Measurements from ENCODE around the gene SLC25A46. TPM values are rescaled to one million over a fixed set of nuclear protein-coding genes. Genes with fewer than 3 reads are reported as not detected.
"Not testable (repeated sequence)": the region's sequence is repeated elsewhere in the genome, so short reads cannot be mapped to it uniquely, and the experiment has no call there.

SLC25A46 gene
- total RNA-seq, 1 experiment from 2014 or later, result 30.6 TPM

DNA sequence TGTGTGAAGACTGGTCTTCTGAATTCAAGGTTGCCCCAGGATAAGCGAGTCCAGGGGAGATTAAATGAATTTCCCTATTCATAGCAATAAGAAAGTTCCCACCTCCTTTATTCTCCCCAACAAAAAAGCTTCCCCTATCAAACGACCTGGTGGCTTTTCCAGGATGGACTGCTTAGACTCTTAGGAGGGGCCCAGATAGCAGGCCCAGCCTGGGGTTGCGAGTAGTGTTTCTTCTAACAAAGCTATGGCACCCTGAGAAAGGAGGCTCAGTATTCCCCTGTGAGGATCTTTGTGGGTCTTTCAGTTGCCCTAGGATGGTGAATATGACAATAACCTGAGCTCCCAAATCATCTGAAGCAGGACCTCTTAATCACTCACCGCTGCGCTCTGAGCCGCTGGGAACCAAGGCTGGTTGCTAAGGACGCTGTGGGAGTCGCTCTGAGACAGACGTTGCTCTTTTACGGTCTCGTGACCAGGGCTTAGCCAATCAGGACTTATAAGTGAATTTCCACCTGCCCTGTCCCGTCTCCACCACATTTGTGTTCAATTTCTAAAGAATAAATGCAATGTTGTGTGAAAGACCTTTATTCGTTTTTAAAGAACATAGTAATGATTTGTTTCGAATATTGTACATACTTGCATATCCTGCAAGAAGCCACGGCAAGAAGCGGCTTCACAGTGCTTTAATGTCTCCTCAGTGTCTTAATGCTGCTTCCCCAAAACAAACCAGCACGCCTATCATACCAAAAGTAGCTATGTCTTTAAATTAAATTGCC lies 12.4 kb upstream of the SLC25A46 start, which contains the start of gene TMEM232:
Gene TMEM232, minus strand, starts transcription at position 423 of the 776 bp plus-strand sequence. CDS start 59,319 bp downstream, outside the sequence.
- H3K4me1 ChIP-seq, result no peaks in the 10 kb centered on the region
- H3K27me3 ChIP-seq (replicated peaks; ENCODE audit: control insufficient read depth, insufficient read depth, low read length), result no peaks in the 10 kb centered on the region
- H3K9me3 ChIP-seq, result no peaks in the 10 kb centered on the region
- no peaks in the 10 kb centered on the region for H3K36me3 Mint-ChIP-seq (ENCODE audit: insufficient read depth, unreplicated experiment)
- no peaks in the 10 kb centered on the region for H3K27me3 Mint-ChIP-seq (ENCODE audit: insufficient read depth, unreplicated experiment)
- no peaks in the 10 kb centered on the region for H3K4me1 Mint-ChIP-seq (ENCODE audit: low read depth, unreplicated experiment)
- H3K4me3 ChIP-seq (ENCODE audit: low read depth, low read length), result peak within 1 kb of the TSS; percentile 37
- no peaks in the 10 kb centered on the region for H3K9me3 Mint-ChIP-seq (ENCODE audit: unreplicated experiment)
- ChIA-PET CTCF (no interaction called here), POLR2A (no interaction called here)
- TF ChIP-seq, protein P1, sequence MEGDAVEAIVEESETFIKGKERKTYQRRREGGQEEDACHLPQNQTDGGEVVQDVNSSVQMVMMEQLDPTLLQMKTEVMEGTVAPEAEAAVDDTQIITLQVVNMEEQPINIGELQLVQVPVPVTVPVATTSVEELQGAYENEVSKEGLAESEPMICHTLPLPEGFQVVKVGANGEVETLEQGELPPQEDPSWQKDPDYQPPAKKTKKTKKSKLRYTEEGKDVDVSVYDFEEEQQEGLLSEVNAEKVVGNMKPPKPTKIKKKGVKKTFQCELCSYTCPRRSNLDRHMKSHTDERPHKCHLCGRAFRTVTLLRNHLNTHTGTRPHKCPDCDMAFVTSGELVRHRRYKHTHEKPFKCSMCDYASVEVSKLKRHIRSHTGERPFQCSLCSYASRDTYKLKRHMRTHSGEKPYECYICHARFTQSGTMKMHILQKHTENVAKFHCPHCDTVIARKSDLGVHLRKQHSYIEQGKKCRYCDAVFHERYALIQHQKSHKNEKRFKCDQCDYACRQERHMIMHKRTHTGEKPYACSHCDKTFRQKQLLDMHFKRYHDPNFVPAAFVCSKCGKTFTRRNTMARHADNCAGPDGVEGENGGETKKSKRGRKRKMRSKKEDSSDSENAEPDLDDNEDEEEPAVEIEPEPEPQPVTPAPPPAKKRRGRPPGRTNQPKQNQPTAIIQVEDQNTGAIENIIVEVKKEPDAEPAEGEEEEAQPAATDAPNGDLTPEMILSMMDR (IDR thresholded peaks at IDR 0.05; ENCODE audit: insufficient read depth in 1 of 2, low read depth in 1 of 2, low read length in 1 of 2, severe bottlenecking in 1 of 2, unreplicated experiment in 1 of 2), result no peak
- intact Hi-C loops (cut with micrococcal nuclease; ENCODE audit: unreplicated experiment), result no loop called here
- peak within 1 kb of the TSS; percentile 64 for H3K4me3 Mint-ChIP-seq (ENCODE audit: unreplicated experiment)
- H3K36me3 ChIP-seq (ENCODE audit: control insufficient read depth, insufficient read depth, low read length), result no peaks in the 10 kb centered on the region
- no TSS peak for BruUV-seq (replicated peaks)
- peak; percentile 43 to 51 for DNase-seq
- no peak within 1 kb of the TSS for H3K27ac Mint-ChIP-seq (ENCODE audit: unreplicated experiment)

DNA sequence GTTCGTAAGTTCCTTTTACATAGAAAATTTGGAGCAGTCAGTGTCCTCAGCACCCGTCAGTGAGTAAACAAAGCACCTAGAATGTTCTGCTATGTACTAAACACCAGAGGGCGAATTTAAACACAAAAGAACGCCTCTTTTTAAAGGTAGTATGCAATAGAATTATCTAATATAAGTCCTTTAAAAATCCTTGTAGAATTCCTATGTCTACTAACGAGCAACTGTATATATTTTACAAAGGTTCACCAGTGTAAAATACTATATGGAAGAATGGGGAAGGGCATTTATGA lies 11.8 kb upstream of the SLC25A46 start:
- POLR2A ChIA-PET, result no interaction called here

DNA sequence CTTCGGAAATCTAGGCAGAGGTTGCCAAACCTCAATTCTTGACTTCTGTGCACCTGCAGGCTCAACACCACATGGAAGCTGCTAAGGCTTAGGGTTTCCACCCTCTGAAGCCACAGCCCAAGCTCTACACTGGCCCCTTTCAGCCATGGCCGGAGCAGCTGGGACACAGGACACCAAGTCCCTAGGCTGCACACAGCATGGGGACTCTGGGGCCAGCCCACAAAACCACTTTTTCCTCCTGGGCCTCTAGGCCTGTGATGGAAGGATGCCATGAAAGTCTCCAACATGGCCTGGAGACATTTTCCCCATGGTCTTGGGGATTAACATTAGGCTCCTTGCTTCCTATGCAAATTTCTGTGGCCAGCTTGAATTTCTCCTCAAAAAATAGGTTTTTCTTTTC lies 7.3 kb upstream of the SLC25A46 start:
- intact Hi-C loops (cut with micrococcal nuclease; ENCODE audit: unreplicated experiment); H3K4me1 Mint-ChIP-seq (ENCODE audit: low read depth, unreplicated experiment); H3K9me3 ChIP-seq; H3K27me3 ChIP-seq (replicated peaks; ENCODE audit: control insufficient read depth, insufficient read depth, low read length); BruUV-seq (replicated peaks); H3K27me3 Mint-ChIP-seq (ENCODE audit: insufficient read depth, unreplicated experiment); H3K4me3 Mint-ChIP-seq (ENCODE audit: unreplicated experiment); CTCF ChIA-PET; POLR2A ChIA-PET; DNase-seq; H3K36me3 ChIP-seq (ENCODE audit: control insufficient read depth, insufficient read depth, low read length); H3K36me3 Mint-ChIP-seq (ENCODE audit: insufficient read depth, unreplicated experiment); H3K27ac Mint-ChIP-seq (ENCODE audit: unreplicated experiment); H3K4me3 ChIP-seq (ENCODE audit: low read depth, low read length); H3K4me1 ChIP-seq: not testable (repeated sequence)
- peaks cover 10% of the 10 kb centered on the region for H3K9me3 Mint-ChIP-seq (ENCODE audit: unreplicated experiment)

More for the DNA sequence above, 11.8 kb upstream of the SLC25A46 start:
- no peaks in the 10 kb centered on the region for H3K9me3 ChIP-seq
- Mint-ChIP-seq H3K4me1 (ENCODE audit: low read depth, unreplicated experiment) (no peaks in the 10 kb centered on the region), H3K9me3 (ENCODE audit: unreplicated experiment) (peaks cover 3% of the 10 kb centered on the region), H3K27me3 (ENCODE audit: insufficient read depth, unreplicated experiment) (peaks cover 2% of the 10 kb centered on the region), H3K36me3 (ENCODE audit: insufficient read depth, unreplicated experiment) (no peaks in the 10 kb centered on the region), H3K4me3 (ENCODE audit: unreplicated experiment) (peak overlapping the region; percentile 64), H3K27ac (ENCODE audit: unreplicated experiment) (no peak overlapping the region)
- BruUV-seq (replicated peaks), result no TSS peak
- H3K27me3 ChIP-seq (replicated peaks; ENCODE audit: control insufficient read depth, insufficient read depth, low read length), result no peaks in the 10 kb centered on the region
- TF ChIP-seq, protein P1 (IDR thresholded peaks at IDR 0.05; ENCODE audit: insufficient read depth in 1 of 2, low read depth in 1 of 2, low read length in 1 of 2, severe bottlenecking in 1 of 2, unreplicated experiment in 1 of 2), result peak in 1 of 2 experiments; percentile 18
- H3K4me1 ChIP-seq, result no peaks in the 10 kb centered on the region
- CTCF ChIA-PET, result no interaction called here
- H3K4me3 ChIP-seq (ENCODE audit: low read depth, low read length), result peak overlapping the region; percentile 37
- no peak for DNase-seq
- intact Hi-C loops (cut with micrococcal nuclease; ENCODE audit: unreplicated experiment), result no loop called here
- H3K36me3 ChIP-seq (ENCODE audit: control insufficient read depth, insufficient read depth, low read length), result no peaks in the 10 kb centered on the region

All from Caco-2 (cell line).